SW 1271 (cell line): ENCODE data around the gene MAOA.
"Not testable (repeated sequence)": the region's sequence is repeated elsewhere in the genome, so short reads cannot be mapped to it uniquely, and the experiment has no call there.

Experiments
- DNase-seq, 2 experiments: peaks; one replicate each; lab custom pipeline; 2025; lab: John Stamatoyannopoulos, UW

Gene MAOA

GRCh38 chrX:43663173-43663572 is 7.1 kb downstream of the MAOA start:
- DNase-seq, result no peak

- DNase-seq, result no peak
Observed at GRCh38 chrX:43664258-43664657, 8.2 kb downstream of the MAOA start.

- no peak for DNase-seq
Observed at GRCh38 chrX:43664708-43665107, 8.6 kb downstream of the MAOA start.

DNA sequence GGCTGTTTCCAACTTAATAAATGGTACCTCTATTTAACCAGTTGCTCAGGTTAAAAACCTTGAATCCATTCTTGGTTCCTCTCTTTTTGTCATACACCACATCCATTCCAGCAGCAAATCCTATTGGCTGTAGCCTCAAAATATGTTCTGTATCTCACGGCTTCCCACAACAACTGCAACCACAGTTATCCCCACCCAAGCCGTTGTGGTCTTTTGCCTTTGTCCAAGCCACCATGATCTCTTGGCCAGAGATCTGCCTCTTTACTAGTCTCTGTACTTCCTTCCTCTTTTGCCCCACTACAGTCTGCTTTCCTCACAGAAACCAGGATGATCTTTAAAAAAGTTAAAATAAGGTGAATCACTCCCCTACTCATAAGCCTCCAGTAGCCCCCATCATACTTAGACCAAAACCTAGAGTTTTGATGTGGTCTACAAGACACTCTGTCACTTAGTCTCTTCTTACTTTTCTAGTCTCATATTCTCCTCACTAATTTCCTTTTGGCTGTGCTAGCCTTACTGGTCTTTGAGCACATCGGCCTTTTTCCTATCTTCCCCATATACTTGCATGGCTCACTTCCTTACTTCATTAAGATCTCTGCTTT is 10.3 kb downstream of the MAOA start:
- no peak for DNase-seq

DNA sequence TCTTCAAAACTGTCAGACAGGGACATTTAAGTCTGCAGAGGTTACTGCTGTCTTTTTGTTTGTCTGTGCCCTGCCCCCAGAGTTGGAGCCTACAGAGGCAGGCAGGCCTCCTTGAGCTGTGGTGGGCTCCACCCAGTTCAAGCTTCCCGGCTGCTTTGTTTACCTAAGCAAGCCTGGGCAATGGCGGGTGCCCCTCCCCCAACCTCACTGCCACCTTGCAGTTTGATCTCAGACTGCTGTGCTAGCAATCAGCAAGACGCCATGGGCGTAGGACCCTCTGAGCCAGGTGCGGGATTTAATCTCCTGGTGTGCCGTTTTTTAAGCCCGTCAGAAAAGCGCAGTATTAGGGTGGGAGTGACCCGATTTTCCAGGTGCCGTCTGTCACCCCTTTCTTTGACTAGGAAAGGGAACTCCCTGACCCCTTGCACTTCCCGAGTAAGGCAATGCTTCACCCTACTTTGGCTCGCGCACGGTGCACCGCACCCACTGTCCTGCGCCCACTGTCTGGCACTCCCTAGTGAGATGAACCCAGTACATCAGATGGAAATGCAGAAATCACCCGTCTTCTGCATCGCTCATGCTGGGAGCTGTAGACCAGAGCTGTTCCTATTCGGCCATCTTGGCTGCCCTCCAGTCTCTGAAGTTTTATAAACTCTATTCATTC is 20.0 kb downstream of the MAOA start:
- not testable (repeated sequence) for DNase-seq

DNA sequence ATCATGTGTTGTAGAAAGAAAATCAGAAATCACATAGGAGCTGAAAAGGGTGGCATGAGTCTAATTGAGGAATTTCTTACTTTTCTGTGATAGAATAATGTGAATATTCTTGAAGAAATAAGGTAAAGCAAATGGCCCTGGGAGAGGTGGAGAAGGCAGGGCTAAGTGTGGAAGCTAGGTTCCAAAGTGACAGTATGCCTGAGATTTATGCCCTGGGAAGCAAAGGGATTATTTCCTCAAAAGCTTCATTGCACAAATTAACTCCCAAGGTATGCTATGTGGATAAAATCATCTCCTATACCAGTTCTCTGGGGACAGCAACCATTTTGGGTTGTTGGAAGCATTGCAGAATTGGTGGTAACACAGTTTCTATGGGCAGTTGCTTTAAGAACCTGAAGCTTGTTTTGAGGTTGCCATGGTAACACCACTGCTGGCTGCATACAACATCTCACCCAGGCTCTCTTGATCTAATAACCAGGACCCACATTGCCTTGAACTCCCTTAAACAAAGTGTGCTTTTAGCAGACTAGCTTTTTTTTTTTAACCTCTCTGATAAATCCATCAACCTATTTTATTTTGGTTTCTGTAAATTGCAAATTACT is 21.0 kb downstream of the MAOA start:
- DNase-seq, result no peak

DNA sequence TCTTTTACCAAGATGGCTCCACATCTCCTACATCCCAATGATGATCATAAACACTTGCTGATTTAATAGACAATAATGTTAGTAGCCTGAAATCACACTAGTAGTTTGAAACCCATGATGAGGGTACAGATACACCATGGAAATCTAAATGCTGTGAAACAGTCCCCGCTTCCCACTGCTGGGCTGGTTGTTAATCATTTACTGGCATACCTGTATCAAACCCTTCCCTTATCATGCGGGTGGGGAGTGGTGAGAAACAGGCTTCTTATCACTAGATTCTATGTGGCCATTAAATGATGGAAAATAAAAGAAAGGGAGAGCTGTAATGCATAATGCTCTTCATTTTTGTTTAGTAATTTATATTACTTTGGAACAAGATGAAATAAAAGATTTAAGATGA is 21.9 kb downstream of the MAOA start:
- no peak for DNase-seq

DNA sequence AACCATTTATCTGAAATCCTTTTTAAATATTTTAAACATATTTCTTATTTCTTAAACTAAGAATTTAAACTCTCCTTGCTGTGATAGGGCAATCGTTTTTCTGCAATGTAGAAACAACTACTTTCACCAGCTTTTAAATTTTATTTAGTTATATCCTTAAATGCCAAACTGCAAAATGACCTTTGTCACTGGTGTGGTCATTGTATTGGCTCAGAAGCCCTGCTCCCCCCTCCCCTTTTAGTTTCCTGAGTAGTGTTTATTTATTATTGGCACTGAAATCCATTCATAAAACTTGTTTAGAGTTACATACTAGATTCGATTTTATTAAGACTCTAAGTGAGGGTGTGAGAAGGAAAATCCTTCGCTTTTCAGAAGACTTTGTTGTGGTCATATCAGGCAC is 23.0 kb downstream of the MAOA start:
- no peak for DNase-seq

- DNase-seq, result no peak
Observed at GRCh38 chrX:43679778-43680177, 23.7 kb downstream of the MAOA start.

GRCh38 chrX:43682726-43683125 is 26.6 kb downstream of the MAOA start:
- no peak for DNase-seq

DNA sequence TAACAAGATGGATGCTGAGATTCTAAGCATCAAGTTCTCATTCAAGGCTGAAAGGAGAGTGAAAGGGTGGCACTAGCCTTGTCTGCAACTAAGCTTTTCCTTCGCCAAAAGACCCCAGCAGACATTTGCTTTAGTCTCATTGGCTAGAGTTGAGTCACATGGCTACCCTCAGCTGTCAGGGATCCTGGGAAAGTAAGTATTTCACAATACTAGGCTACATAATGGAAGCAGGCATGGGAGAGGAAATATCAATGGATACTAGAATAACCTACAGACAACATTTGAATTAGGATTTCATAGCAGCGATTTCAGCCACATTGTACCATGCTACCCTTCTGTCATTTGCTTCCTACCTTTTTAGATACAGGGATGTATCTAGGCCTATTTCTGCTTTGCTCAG is 29.1 kb downstream of the MAOA start:
- no peak for DNase-seq

- no peak for DNase-seq
Observed at GRCh38 chrX:43688586-43688985, 32.5 kb downstream of the MAOA start.

DNA sequence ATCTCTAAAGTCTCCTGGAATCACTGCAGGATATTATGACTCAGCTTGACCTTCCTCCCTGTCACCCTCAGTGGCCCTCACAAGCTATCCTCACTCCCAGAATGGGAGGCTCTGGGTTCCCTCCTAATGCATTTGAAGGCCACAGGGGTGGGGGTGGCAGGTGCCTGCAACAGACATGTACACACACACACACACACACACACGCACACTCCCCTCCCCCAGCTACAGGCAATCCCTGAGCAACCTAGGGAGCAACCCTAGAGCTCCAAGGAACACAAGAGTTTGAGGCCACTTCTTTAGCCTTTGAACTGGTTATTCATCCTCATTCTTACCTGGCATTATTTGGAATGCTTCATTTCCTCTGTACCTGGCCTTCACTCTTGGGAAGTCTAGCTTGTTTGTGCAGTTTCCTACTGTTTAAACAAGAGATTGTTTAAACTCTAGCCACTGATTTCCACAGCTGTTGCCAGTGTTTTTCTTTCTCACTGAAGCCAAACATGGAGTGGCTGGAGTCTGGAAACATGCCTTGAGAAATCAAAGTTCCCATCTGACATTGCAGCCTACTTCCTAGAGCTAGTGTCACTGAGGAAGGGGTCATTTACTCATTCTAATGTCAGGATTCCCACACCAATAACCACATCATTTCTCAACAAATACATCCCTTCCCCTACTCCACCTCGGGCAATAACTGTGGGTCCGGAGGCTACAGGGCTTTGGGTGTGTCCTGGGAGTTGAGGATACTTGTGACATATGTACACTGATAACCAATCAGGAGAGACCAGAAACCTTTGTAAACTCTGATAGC is 37.7 kb downstream of the MAOA start:
- DNase-seq, result no peak

- no peak for DNase-seq
Observed at GRCh38 chrX:43699475-43699874, 43.4 kb downstream of the MAOA start.

DNA sequence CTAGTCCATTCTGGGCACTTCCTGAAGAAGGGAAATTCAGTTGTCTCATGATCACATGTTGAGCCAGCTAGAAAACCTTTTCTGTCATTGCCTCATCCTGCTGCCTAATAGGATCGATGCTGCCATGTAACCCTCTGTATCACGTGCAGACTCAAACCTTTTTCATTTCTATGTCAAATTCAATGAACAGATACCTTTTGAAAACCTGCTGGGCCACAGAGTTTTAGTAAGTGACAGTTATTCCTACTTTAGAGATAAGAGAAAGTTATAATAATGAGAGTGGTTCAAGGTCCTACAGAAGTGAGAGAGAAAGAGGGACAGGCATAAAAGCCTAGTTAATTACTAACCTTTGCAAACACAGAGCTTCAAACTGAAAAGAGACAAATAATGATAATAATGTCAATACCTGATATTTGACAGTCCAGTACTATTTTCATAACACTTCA is 46.0 kb downstream of the MAOA start:
- no peak for DNase-seq

- no peak for DNase-seq
Observed at GRCh38 chrX:43702660-43703059, 46.6 kb downstream of the MAOA start.

- peak; percentile 3 to 73 for DNase-seq
Observed at GRCh38 chrX:43703211-43703791, 47.2 kb downstream of the MAOA start.

- DNase-seq, result no peak
Observed at GRCh38 chrX:43706786-43707370, 50.8 kb downstream of the MAOA start.

DNA sequence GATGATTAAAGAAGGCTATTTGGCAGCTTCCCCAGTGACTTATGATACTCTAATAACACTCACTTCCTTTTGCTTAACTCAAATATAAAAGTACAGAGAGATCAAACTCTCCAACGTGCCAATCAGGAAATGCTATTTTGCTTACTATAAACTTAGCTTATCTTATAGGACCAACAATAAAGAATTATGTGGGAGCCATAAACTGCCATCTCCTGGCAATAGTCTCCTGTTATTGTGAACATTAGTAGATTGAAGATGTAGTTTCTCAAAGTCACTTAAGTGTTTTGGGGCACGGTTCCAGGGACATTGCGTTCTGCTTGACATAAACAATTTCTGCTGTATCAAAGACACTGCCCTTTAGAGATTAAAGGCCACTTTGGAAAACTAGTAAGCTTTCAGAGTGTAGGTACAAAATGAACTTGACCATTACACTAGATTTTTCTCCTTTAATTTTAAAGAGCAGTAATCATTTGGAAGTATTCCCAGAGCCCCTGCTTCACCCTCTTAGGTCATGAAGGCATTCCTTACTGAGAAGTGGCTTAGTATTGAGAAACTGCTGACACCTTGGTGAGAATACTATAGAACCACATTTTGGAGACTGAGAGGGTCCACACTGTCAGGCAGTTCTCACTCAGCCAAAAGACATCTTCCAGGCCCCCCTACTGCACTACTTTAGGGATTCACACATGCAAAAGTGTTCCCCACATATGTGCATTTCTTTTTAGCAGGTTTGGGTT is 51.9 kb downstream of the MAOA start:
- DNase-seq, result no peak

- no peak for DNase-seq
Observed at GRCh38 chrX:43716144-43716543, 60.0 kb downstream of the MAOA start.

DNA sequence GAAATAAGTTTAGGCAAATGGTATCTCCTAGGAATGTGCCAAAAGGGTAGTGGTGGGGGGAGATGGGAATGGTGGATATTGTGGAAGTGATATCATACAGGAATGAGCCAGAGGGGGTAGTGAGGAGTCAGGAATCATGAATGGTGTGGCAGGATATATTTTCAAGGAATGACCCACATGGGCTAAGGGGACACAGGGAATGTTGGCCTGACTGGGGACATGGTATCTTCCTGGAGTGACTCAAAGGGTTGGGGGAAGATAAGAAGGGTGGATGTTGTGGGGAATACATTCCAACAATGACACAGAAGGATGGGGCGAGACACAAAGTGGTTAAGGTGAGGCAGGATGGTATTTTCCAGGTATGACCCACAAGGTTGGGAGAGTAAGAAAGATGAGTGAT is 60.6 kb downstream of the MAOA start:
- DNase-seq, result no peak
